GM19452 (cell line): Measurements from ENCODE around the gene AFF1.

Source experiments
- ATAC-seq: cut with Tn5 transposase; IDR thresholded peaks from one replicate; pipeline ENCODE4 v1.9.1; 2021; ENCODE audit not compliant: unreplicated experiment

AFF1 gene

GRCh38 chr4:86934771-86935565, at the start of gene AFF1:
TSS of gene AFF1 (plus strand) at chr4:86935011. CDS start at chr4:86948534, 13,523 bp downstream.
- ATAC-seq = peak; percentile 49

- ATAC-seq = no peak
These were observed 44.0 kb upstream of the AFF1 start for GRCh38 chr4:86890790-86891189.

GRCh38 chr4:86891762-86892635, 42.8 kb upstream of the AFF1 start, which contains the start of gene C4orf36:
TSS of gene C4orf36 (minus strand) at chr4:86892422. CDS start at chr4:86891520, 902 bp downstream.
- ATAC-seq = peak; percentile 59

- no peak for ATAC-seq
These were observed 42.2 kb upstream of the AFF1 start for GRCh38 chr4:86892636-86892960.

- no peak for ATAC-seq
These were observed 41.7 kb upstream of the AFF1 start for GRCh38 chr4:86893136-86893535.

- ATAC-seq = no peak
These were observed 40.4 kb upstream of the AFF1 start for GRCh38 chr4:86894455-86894854.

GRCh38 chr4:86895692-86896488, 38.9 kb upstream of the AFF1 start:
- peak; percentile 37 for ATAC-seq

GRCh38 chr4:86896596-86896995, 38.2 kb upstream of the AFF1 start:
- ATAC-seq = no peak

- no peak for ATAC-seq
These were observed 36.2 kb upstream of the AFF1 start for GRCh38 chr4:86898562-86898961.

GRCh38 chr4:86901864-86902263, 32.9 kb upstream of the AFF1 start:
- ATAC-seq = no peak

- no peak for ATAC-seq
These were observed 26.6 kb upstream of the AFF1 start for GRCh38 chr4:86908251-86908657.

- no peak for ATAC-seq
These were observed 25.1 kb upstream of the AFF1 start for GRCh38 chr4:86909546-86910295.

- no peak for ATAC-seq
These were observed 24.4 kb upstream of the AFF1 start for GRCh38 chr4:86910369-86910768.

- ATAC-seq = no peak
These were observed 23.8 kb upstream of the AFF1 start for GRCh38 chr4:86910820-86911684.

- ATAC-seq = no peak
These were observed 18.4 kb upstream of the AFF1 start for GRCh38 chr4:86916392-86916791.

GRCh38 chr4:86917212-86918039, 17.4 kb upstream of the AFF1 start:
- ATAC-seq = no peak

GRCh38 chr4:86918539-86919072, 16.2 kb upstream of the AFF1 start:
- no peak for ATAC-seq

- no peak for ATAC-seq
These were observed 15.1 kb upstream of the AFF1 start for GRCh38 chr4:86919561-86920223.
